HG03045 (cell line): ENCODE data around the gene TACR3.
"Not testable (repeated sequence)": the region's sequence is repeated elsewhere in the genome, so short reads cannot be mapped to it uniquely, and the experiment has no call there.

Source experiments
- ATAC-seq: cut with Tn5 transposase; IDR thresholded peaks from one replicate; pipeline ENCODE4 v1.9.1; 2021; ENCODE audit warnings: mild to moderate bottlenecking, moderate library complexity; ENCODE audit not compliant: unreplicated experiment

Gene TACR3, protein sequence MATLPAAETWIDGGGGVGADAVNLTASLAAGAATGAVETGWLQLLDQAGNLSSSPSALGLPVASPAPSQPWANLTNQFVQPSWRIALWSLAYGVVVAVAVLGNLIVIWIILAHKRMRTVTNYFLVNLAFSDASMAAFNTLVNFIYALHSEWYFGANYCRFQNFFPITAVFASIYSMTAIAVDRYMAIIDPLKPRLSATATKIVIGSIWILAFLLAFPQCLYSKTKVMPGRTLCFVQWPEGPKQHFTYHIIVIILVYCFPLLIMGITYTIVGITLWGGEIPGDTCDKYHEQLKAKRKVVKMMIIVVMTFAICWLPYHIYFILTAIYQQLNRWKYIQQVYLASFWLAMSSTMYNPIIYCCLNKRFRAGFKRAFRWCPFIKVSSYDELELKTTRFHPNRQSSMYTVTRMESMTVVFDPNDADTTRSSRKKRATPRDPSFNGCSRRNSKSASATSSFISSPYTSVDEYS

DNA sequence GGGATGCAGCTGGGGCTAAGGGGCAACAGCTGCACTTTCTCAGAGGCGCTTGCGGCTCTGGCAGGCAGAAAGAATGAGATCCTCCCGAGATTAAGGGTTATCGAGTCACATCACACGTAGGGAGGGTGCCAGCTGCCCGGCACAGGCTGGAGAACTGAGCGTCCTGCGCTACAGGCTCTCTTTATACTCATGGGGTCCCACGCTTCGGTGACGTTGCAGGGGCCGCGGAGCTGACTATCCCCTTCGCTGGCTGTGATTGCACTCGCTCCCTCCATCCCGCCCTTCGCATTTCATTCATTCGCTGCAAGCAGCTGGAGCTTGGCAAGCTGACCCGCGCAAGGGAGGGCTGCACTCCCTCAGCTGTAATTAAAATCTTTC lies at the start of gene TACR3:
Gene TACR3, minus strand, starts transcription at position 156 of the 378 bp plus-strand sequence. CDS start 310 bp downstream, outside the sequence.
- no peak for ATAC-seq

DNA sequence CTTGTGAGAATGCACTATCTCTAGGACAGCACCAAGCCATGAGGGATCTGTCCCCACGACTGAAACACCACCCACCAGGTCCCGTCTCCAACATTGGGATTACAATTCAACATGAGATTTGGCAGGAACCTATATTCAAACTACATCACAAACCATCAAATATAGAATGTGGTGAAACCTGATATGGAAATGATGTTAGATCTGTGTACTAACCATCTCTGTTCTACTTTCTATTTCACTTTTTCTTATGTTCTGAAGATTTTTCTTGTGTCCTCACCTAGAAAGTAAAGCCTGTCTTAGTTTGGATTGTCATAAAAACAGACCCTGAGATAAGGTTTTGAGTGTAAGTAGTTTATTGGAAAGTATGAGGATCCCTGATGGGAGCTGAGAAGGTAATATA lies 37.8 kb upstream of the TACR3 start:
- ATAC-seq, result no peak

DNA sequence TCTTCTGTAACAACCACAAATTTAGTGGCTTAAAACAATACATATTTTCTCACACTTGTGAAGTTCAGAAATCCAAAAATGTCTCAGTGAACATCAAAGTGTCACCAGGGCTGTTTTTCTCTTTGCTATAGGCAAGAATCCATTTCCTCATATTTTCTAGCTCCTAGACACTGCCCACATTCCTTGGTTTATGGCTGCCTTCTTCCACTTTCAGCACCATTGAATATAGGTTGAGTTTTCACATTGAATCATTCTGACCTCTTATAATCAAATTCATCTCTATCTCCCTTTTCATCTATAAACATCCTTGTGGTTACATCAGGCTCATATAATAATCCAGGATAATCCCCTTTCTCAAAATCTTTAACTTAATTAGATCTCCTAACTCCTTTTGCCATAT lies 37.0 kb upstream of the TACR3 start:
- ATAC-seq, result no peak

DNA sequence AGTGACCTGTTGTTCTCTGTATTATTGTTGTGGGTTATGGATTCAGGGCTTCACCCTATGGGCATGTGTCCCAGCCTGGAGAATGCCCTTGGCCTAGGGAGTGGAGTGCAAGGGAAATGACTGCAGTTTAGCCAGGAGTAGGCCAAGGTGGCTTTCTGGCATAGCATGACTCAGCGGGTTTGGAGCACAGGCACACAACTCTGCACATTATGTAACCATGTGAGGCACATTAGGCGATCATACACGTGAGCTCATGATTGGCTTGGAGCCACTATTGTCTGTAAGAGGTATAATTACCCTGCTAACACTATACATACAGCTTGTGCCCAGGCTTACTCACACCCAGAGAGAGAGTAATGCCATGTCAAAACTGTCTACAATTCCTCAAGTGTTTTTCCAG lies 35.1 kb upstream of the TACR3 start:
- no peak for ATAC-seq

DNA sequence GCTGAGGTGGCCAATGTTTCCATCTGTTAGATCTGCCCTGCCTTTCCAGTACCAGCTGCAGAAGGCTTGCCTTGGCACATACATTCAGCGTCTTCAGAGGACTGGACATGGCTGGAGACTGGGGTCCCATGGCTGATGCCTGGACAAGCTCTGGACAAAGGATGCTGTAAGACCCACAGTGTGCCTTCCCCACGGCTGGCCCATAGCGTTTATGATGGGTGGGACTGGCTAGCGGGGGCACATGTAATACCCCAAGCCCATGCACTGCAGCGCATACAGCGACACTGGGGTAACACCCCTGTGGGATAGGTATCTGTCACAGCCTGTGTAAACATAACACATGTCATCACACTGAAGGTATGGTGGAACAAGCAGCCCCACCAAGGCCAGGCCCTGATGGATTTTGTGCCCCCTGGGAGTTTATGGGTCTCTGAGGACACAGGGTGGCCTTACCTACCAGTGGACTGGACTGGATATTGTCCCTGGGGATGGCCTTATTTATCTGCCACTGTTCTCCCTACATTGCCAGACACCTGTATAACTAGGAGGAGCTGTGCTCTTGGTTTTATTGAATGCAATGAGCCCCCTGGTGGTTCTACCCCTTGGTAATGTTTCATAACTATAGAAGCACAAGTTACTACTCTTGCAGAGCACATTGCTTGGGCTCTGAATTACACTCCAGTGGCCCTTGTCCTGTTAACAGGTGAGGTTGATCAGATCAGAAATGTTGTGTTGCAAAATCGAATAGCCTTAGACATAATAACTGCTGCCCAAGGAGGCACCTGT lies 34.3 kb upstream of the TACR3 start:
- ATAC-seq, result no peak

DNA sequence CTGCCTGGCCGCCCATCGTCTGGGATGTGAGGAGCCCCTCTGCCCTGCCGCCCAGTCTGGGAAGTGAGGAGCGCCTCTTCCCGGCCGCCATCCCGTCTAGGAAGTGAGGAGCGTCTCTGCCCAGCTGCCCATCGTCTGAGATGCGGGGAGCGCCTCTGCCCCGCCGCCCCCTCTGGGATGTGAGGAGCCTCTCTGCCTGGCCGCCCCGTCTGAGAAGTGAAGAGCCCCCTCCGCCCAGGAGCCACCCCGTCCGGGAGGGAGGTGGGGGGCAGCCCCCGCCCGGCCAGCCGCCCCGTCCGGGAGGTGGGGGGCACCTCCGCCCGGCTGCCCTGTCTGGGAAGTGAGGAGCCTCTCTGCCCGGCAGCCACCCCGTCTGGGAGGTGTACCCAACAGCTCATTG lies 3.4 kb upstream of the TACR3 start:
- not testable (repeated sequence) for ATAC-seq

DNA sequence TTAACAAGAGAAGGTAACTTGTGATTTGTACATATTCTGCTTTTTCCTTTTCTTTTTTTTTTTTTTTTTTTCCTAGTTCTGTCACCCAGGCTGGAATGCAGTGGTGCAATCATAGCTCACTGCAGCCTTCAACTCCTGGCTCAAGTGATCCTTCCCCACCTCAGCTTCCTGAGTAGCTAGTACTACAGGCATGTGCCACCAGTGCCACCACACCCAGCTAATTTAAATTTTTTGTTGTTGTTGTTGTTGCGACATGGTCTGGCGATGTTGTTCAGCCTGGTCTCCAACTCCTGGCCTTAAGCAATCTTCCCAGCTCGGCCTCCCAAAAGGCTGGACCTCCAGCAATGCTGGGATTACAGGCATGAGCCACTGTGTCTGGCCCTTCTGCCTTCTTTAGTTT lies 1.5 kb upstream of the TACR3 start:
- ATAC-seq, result no peak

DNA sequence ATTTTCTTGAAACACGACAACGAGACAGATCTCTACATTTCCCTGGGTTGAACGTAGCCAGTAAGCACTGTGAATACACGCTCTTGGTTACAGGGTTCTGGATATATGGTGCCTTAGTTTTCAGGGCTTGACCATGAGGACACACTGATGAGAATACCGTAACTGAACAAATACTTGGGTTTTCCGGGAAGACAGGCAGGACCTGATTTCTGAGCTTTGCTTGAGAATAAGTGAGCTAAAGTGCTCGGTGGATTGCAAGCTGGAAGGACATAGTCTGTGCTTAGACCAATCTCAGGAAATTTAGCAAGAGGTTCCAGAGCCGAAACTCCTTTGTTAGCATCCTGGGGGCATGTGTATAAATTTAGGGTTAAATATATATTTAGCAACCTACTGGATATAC lies 876 bp upstream of the TACR3 start:
- no peak for ATAC-seq

DNA sequence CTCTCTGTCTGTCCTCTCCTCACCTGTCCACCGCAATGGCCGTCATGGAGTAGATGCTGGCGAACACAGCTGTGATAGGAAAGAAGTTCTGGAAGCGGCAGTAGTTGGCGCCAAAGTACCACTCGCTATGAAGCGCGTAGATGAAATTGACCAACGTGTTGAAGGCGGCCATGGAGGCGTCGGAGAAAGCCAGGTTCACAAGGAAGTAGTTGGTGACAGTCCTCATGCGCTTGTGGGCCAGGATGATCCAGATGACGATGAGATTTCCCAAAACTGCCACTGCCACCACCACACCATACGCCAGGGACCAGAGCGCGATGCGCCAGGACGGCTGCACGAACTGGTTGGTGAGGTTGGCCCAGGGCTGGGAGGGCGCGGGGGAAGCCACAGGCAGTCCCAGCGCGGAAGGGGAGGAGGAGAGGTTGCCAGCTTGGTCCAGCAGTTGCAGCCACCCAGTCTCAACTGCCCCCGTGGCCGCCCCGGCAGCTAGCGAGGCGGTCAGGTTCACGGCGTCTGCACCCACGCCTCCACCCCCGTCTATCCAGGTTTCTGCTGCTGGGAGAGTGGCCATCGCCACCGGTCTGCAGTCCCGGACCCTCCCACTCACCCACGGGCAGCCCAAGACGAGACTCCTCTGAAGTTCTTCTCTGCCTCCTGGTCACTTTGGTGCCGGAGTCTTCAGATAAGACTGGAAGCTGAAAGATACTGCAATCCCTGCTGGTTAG lies 518 bp downstream of the TACR3 start:
- no peak for ATAC-seq

DNA sequence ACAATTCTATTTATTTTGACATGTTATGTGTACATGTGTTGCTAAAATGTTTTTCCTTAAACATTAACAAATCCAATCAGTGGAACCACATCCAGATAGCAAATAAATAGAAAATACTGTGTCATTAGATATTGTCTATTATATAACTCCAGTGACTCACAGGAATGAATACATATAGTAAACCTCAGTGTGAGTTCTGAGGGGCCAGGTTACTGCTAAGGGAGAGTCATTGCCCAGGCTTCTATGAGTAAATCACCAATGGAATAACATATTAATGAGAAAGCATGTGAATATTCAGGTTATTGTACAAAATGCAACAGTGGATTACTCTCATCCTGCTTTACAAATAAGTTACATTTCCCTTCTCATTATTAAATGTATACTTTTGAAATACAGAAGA lies 27.2 kb downstream of the TACR3 start:
- ATAC-seq, result no peak

DNA sequence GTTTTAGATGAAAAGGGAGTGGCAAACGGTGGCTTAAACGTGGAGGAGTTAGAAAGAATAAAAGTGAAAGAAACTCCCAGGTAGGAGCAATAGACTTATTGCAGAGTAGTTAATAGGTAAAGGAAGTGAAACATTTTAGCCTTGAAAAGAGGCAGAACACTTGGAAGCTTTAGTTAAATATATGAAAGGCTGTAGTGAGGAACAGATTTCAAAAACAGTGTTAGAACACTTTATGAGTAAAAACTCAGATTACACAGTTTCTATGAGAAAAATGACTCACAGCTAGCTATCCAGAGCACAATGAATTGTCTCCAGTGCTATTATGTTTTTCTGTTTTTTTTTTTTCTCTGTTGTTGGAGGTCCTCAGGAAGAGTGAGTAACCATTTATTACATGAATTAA lies 45.8 kb downstream of the TACR3 start:
- no peak for ATAC-seq

DNA sequence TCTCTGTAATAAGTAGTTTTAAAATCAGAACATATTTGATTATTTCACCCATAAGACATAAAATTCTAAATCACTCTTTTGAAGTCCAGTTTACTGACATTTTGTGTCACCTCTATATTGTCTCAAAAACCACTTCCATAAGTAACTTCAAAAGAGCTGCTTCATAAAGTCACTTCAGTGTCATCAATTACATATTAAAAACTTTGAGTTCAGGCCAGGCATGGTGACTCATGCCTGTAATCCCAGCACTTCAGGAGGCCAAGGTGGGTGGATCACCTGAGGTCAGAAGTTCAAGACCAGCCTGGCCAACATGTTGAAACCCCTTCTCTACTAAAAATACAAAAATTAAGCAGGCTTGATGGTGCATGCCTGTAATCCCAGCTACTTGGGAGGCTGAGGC lies 53.0 kb downstream of the TACR3 start:
- ATAC-seq, result not testable (repeated sequence)

DNA sequence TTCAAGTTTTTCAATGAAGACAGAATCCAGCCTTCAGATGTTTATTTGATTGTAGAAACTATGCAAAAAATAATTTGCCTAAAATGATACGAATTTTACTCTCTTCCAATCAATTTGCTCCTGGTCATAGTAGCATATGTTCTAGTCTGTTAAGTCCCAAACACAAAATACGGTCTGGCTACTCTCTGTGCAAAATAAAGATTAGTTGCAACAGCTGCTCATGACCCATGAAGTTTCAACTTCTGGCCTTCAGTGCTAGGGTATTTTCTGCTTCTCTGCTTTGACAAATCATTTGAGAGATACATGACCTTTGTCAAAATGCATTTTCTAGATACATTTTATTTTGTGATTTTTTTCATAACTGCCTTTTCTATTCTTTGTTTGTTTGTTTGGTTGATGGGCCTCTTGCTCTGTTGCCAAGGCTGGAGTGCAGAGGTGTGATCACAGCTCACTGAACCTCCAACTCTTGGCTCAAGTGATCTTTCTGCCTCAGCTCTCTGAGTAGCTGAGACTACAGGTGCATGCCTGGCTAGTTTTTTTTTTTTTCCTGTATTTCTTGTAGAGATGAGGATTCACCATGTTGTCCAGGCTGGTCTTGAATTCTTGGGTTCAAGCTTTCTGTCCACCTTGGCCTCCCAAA lies 55.2 kb downstream of the TACR3 start:
- ATAC-seq, result no peak

DNA sequence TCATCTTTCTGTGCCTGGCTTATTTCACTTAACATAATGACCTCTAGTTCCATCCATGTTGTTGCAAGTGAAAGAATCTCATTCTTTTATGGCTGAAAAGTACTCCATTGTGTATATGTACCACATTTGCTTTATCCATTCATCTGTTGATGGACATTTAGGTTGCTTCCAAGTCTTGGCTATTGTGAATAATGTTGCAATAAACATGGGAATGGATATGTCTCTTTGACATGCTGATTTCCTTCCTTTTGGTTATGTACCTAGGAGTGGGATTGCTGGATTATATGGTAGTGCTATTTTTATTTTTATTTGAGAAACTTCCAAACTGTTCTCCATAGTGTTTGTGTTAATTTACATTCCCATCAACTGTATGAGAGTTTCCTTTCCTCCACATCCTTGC lies 71.2 kb downstream of the TACR3 start:
- no peak for ATAC-seq

DNA sequence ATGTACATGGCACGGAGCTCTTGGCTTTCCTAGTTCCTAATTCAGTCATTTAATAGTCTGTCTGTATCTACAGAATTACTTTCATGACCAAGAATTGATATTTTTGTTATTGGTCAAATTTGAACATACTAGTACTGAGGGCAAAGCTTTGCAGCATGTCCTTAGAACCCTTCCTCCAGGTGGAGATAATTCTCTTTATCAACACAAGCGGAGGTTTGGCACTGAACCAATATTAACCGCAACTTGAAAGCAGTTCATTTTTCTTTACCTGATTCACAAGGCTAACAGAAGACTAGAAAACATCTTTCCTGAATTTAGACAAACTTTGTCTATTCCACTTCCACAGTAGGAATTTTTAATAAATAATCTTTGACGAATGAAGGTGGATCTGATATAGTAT lies 73.8 kb downstream of the TACR3 start:
- ATAC-seq, result no peak

DNA sequence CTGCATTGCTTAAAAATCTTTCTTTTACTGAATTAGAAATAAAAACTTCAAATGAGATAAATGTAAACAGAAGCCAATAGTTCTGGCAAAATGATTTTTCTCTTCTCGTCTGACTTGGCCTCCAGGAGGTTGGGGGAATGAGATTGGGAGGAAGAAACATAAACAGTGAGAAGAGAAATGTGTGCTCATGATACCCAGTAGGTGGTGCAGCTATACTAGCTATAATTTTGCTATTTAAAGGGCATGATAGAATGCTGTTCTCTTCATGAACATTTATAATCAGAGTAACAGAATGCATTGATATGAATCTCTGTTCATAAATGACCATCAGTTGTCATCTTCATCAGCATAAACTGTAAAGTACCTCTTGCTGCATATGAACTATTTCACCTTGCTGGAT lies 85.5 kb downstream of the TACR3 start:
- ATAC-seq, result no peak

DNA sequence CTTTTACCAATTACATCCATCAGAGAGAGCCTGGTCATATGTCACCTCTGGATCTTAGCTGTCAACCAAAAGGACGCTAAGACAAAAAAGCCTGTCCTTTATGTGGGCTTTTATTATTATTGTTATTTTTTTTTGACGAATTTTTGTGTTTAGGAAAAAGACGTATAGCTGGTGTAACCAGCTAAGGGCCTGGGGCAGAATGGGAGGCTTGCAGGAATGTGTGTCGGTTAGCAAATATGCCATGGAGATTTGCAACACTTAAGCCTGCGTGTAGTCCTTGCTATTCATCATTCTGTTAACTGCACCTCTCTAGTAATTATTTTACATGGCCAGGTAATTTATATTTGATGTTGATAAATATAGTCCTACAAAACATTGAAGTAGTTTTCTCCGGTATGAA lies 93.5 kb downstream of the TACR3 start:
- ATAC-seq, result no peak

DNA sequence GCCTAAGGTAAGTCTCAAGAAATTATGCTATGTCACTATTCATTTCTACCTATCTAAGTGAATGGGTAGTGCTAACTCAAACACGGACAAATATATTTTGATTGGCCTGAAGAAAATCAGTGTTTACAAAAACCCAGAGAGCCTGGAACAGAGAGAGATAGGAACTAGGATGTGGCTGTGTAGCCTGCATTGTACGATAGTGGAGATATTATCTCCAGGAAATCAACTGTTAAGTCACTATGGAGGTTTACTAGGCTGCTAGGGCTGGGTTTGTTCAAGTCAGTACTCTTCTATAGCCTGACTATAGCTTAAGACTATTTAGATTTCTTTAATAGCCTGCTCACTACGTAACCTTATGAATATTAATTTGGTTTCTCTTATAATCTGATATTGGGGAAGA lies 127.9 kb downstream of the TACR3 start:
- ATAC-seq, result no peak

DNA sequence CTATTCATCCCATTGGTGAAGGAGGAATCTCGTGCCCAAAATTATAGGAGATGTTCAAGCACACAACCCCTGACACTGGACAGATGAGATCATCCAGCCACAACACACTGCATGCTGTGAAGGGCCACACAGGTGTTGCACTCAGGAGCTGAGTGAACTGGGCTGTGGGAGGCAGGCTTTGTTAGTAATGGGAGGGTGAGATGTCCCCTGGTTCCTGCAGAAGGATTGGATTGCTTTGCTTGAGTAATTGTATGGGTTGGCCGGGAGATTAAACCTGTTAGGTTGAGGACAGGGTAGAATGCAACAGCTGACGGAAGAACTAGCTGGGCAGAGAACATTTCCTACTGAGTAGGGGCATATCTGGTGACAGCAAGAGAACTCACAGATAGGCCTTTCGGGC lies 152.2 kb downstream of the TACR3 start:
- ATAC-seq, result no peak

DNA sequence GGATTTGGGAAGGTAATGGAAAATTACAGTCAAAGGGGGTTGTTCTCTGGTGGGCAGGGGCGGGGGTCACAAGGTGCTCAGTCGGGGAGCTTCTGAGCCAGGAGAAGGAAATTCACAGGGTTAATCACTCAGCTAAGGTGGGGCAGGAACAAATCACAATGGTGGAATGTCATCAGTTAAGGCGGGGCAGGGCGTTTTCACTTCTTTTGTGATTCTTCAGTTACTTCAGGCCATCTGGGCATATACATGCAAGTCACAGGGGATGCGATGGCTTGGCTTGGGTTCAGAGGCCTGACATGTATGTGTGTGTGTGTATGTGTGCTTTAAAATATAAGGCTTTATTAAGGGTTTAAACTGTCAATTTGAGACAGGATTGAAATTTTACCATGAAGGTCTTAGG lies 160.6 kb downstream of the TACR3 start:
- ATAC-seq, result not testable (repeated sequence)
